Nephron progenitor cell (in vitro differentiated cells): ENCODE results near the gene HECTD1.

Experiments
- DNase-seq: peaks from one replicate; pipeline ENCODE4 v3.0.0; 2021
- H3K27ac Mint-ChIP-seq: 2 replicates; pipeline ENCODE4 v1.8.0; 2021; ENCODE audit warnings: mild to moderate bottlenecking, moderate library complexity, mixed read lengths
- H3K27me3 Mint-ChIP-seq: 2 replicates; pipeline ENCODE4 v1.8.0; 2021; ENCODE audit warnings: mild to moderate bottlenecking, low read depth, mixed read lengths; ENCODE audit not compliant: poor library complexity
- H3K36me3 Mint-ChIP-seq: 2 replicates; pipeline ENCODE4 v1.8.0; 2021; ENCODE audit warnings: low read depth, mixed read lengths
- H3K4me1 Mint-ChIP-seq: 2 replicates; pipeline ENCODE4 v1.8.0; 2021; ENCODE audit warnings: mixed read lengths
- H3K4me3 Mint-ChIP-seq: 2 replicates; pipeline ENCODE4 v1.8.0; 2021; ENCODE audit warnings: mild to moderate bottlenecking, moderate library complexity, mixed read lengths
- H3K9me3 Mint-ChIP-seq: 2 replicates; pipeline ENCODE4 v1.8.0; 2021; ENCODE audit warnings: mild to moderate bottlenecking, moderate library complexity, mixed read lengths
- TF ChIP-seq, protein P1 (sequence below): fragments of 200-600 bp; sonication (generic); IDR thresholded peaks from 2 replicates; pipeline ENCODE4 v1.5.0; 2021; ENCODE audit warnings: antibody characterized with exemption

The HECTD1 gene

DNA sequence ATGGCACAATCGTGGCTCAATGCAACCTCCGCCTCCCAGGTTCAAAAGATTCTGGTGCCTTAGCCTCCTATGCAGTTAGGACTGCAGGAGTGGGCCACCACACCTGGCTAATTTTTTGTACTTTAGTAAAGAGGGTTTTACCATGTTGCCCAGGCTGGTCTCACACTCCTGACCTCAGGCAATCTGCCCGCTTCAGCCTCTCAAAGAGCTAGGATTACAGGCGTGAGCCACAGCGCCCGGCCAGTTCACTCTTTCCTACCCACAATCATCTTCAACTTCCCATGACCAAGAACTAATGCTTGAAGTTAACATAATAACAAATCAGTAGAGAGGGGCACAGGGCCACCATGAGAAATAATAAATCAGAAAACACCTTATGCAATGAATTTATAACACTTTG lies 82.4 kb downstream of the HECTD1 start:
- no peak for DNase-seq
- no peaks in the 10 kb centered on the region for H3K27me3 Mint-ChIP-seq
- TF ChIP-seq, protein P1, sequence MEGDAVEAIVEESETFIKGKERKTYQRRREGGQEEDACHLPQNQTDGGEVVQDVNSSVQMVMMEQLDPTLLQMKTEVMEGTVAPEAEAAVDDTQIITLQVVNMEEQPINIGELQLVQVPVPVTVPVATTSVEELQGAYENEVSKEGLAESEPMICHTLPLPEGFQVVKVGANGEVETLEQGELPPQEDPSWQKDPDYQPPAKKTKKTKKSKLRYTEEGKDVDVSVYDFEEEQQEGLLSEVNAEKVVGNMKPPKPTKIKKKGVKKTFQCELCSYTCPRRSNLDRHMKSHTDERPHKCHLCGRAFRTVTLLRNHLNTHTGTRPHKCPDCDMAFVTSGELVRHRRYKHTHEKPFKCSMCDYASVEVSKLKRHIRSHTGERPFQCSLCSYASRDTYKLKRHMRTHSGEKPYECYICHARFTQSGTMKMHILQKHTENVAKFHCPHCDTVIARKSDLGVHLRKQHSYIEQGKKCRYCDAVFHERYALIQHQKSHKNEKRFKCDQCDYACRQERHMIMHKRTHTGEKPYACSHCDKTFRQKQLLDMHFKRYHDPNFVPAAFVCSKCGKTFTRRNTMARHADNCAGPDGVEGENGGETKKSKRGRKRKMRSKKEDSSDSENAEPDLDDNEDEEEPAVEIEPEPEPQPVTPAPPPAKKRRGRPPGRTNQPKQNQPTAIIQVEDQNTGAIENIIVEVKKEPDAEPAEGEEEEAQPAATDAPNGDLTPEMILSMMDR = no peak
- H3K36me3 Mint-ChIP-seq = peaks cover 53% of the 10 kb centered on the region
- H3K4me3 Mint-ChIP-seq = no peak overlapping the region
- no peaks in the 10 kb centered on the region for H3K4me1 Mint-ChIP-seq
- no peak overlapping the region for H3K27ac Mint-ChIP-seq
- H3K9me3 Mint-ChIP-seq = no peaks in the 10 kb centered on the region

DNA sequence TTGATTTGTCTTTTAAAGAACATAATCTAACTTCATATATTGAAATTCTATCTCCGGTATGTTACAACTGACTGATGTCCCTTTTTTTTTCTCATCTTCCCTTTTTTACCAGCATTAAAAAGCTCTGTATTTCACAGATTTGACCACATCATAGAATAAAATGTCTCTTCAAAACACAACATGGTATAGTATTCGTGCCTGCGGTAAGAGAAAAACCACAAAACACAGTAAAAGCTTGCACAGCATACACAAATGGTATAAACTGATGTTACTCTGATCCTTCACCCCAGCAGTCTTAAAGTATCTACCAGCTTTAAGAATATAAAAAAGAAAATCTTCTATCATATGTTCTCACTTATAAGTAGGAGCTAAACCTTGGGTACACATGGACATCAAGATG lies 83.4 kb downstream of the HECTD1 start:
- DNase-seq = no peak
- H3K9me3 Mint-ChIP-seq = no peaks in the 10 kb centered on the region
- H3K4me1 Mint-ChIP-seq = no peaks in the 10 kb centered on the region
- TF ChIP-seq, protein P1 = no peak
- no peak overlapping the region for H3K27ac Mint-ChIP-seq
- H3K4me3 Mint-ChIP-seq = no peak overlapping the region
- H3K36me3 Mint-ChIP-seq = peaks cover 60% of the 10 kb centered on the region
- no peaks in the 10 kb centered on the region for H3K27me3 Mint-ChIP-seq

DNA sequence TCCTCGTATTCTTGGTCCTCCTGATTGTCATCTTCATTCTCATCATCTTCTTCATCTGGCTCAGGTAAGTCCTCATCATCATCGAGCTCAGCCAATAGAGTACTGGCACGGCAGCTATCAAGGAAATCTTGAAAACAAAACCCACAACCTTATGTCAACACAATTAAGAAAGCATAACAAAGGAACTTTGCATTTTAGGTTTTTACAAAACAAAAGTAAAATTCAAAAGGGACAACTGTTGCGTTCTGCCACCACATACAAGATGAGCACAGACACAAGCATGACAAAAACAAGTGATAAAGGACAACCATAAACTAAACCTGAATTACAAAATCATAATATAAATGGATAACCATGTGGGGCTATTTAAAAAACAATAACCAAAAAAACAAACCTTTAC lies 84.7 kb downstream of the HECTD1 start:
- TF ChIP-seq, protein P1 = no peak
- no peak for DNase-seq
- Mint-ChIP-seq H3K4me3 (no peak overlapping the region), H3K36me3 (peaks cover 58% of the 10 kb centered on the region), H3K27ac (no peak overlapping the region), H3K27me3 (no peaks in the 10 kb centered on the region), H3K9me3 (no peaks in the 10 kb centered on the region), H3K4me1 (no peaks in the 10 kb centered on the region)

DNA sequence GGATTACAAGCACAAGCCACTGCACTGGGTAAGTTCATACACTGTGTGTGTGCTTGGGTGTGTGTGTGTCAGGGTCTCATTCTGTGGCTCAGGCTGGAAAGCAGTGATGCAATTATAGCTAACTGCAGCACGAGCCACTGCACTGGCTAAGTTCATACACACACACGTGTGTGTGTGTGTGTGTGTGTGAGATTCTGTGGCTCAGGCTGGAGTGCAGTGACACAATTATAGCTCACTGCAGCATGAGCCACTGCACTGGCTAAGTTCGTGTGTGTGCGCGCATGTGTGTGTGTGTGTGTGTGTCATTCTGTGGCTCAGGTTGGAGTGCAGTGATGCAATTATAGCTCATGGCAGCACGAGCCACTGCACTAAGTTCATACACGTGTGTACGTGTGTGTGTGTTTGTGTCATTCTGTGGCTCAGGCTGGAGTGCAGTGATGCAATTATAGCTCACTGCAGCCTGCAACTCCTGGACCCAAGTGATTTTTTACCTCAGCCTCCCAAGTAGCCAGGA lies 85.4 kb downstream of the HECTD1 start:
- H3K4me1 Mint-ChIP-seq = no peaks in the 10 kb centered on the region
- TF ChIP-seq, protein P1 = no peak
- H3K9me3 Mint-ChIP-seq = no peaks in the 10 kb centered on the region
- peaks cover 57% of the 10 kb centered on the region for H3K36me3 Mint-ChIP-seq
- DNase-seq = no peak
- no peak overlapping the region for H3K27ac Mint-ChIP-seq
- no peaks in the 10 kb centered on the region for H3K27me3 Mint-ChIP-seq
- no peak overlapping the region for H3K4me3 Mint-ChIP-seq

DNA sequence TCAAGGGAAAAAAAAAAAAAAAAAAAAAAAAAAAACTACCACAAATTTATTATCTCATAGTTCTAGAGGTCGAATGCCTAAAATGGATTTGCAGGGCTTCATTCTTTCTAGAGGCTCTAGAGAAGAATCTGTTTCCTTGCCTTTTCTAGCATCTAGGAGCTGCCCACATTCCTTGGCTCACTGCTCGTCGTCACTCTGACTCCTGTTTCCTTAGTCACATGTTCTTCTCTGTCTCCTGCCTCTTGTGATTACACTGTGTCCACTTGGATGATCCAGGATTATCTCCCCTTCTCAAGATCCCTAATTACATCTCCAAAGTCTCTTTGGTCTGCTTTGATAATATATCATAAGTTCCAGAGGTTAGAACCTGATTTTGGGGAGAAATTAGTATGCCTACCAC lies 88.7 kb downstream of the HECTD1 start:
- no peak overlapping the region for H3K4me3 Mint-ChIP-seq
- TF ChIP-seq, protein P1 = no peak
- no peaks in the 10 kb centered on the region for H3K27me3 Mint-ChIP-seq
- H3K9me3 Mint-ChIP-seq = no peaks in the 10 kb centered on the region
- H3K36me3 Mint-ChIP-seq = peaks cover 72% of the 10 kb centered on the region
- H3K4me1 Mint-ChIP-seq = no peaks in the 10 kb centered on the region
- no peak overlapping the region for H3K27ac Mint-ChIP-seq
- no peak for DNase-seq

DNA sequence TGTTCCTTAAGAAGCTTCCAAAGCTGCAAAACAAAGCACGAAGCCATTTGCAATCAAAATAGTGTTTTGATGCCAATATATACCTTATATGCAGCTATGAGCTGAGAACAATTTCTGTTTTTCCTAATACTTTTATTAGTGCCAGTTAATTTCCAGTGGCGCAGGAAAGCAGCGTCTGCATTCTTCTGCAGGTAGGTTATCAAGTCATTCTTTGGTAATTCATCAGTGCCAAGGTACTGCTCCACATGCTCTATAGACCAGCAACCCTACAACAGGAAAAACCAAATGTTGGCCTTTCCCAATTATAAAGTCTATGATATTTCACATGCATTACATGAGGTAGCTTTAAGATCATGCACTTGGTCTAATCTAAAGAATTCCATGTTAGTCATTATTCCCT lies 93.8 kb downstream of the HECTD1 start:
- H3K27ac Mint-ChIP-seq = no peak overlapping the region
- no peaks in the 10 kb centered on the region for H3K4me1 Mint-ChIP-seq
- H3K27me3 Mint-ChIP-seq = no peaks in the 10 kb centered on the region
- peaks cover 78% of the 10 kb centered on the region for H3K36me3 Mint-ChIP-seq
- no peaks in the 10 kb centered on the region for H3K9me3 Mint-ChIP-seq
- no peak overlapping the region for H3K4me3 Mint-ChIP-seq
- no peak for DNase-seq
- TF ChIP-seq, protein P1 = no peak
